ENCODE measurements around the gene ITPKB.

- TF ChIP-seq CTCF (IDR thresholded peaks at IDR 0.05) (no peak), POLR2A (IDR thresholded peaks at IDR 0.05) (no peak), EP300 (IDR thresholded peaks at IDR 0.05) (no peak)
Observed at GRCh38 chr1:226676381-226676780, 62.7 kb downstream of the ITPKB start.

All from ovary (tissue), 3 donors.